ENCODE measurements around the gene FBXO2.

Gene FBXO2

GRCh38 chr1:11682287-11682771 lies 28.1 kb upstream of the FBXO2 start:
- no peak for DNase-seq

- DNase-seq = peak; percentile 83 to 91 (median 88)
Observed at GRCh38 chr1:11681071-11681771, 27.0 kb upstream of the FBXO2 start, which contains the start of gene MAD2L2. MAD2L2 (minus strand) TSS chr1:11681148; CDS start chr1:11680601, 547 bp downstream.

GRCh38 chr1:11680270-11681070 lies 26.2 kb upstream of the FBXO2 start:
- DNase-seq = no peak

GRCh38 chr1:11678442-11678841 lies 24.2 kb upstream of the FBXO2 start:
- DNase-seq = no peak

GRCh38 chr1:11676386-11677103 lies 22.3 kb upstream of the FBXO2 start:
- DNase-seq = no peak

- no peak for DNase-seq
Observed at GRCh38 chr1:11675325-11675724, 21.1 kb upstream of the FBXO2 start.

GRCh38 chr1:11674488-11674887 lies 20.3 kb upstream of the FBXO2 start:
- no peak for DNase-seq

- no peak for DNase-seq
Observed at GRCh38 chr1:11673089-11673769, 19.0 kb upstream of the FBXO2 start.

GRCh38 chr1:11671544-11672286 lies 17.5 kb upstream of the FBXO2 start:
- no peak for DNase-seq

- no peak for DNase-seq
Observed at GRCh38 chr1:11671205-11671543, 16.9 kb upstream of the FBXO2 start.

GRCh38 chr1:11670747-11671146 lies 16.5 kb upstream of the FBXO2 start:
- no peak for DNase-seq

- DNase-seq = no peak
Observed at GRCh38 chr1:11668516-11668915, 14.3 kb upstream of the FBXO2 start.

GRCh38 chr1:11664336-11665065 lies 10.3 kb upstream of the FBXO2 start:
- peak in 3 of 5 experiments; percentile 18 to 69 (median 43) for DNase-seq

- DNase-seq = no peak
Observed at GRCh38 chr1:11661103-11661502, 6.9 kb upstream of the FBXO2 start.

- DNase-seq = no peak
Observed at GRCh38 chr1:11659748-11660147, 5.5 kb upstream of the FBXO2 start.

- DNase-seq = no peak
Observed at GRCh38 chr1:11658542-11658941, 4.3 kb upstream of the FBXO2 start.

GRCh38 chr1:11657654-11658053 lies 3.4 kb upstream of the FBXO2 start:
- DNase-seq = no peak

- DNase-seq = no peak
Observed at GRCh38 chr1:11654939-11655808, 945 bp upstream of the FBXO2 start.

- DNase-seq = no peak
Observed at GRCh38 chr1:11653861-11654136, 430 bp downstream of the FBXO2 start.

GRCh38 chr1:11653101-11653860 lies 948 bp downstream of the FBXO2 start:
- no peak for DNase-seq

Data from T-helper 2 cell (primary cell).